Hematopoietic multipotent progenitor cell treated with erythropoietin and hydrocortisone succinate and interleukin-3 and kit ligand, for 15 days (in vitro differentiated cells): Measurements from ENCODE around the gene MPZ.
"Not testable (repeated sequence)": the region's sequence is repeated elsewhere in the genome, so short reads cannot be mapped to it uniquely, and the experiment has no call there.

Source experiments
- DNase-seq: peaks from one replicate; pipeline ENCODE4 v3.0.0-alpha.2; 2015; ENCODE audit warnings: low spot score

The MPZ gene

GRCh38 chr1:161309868-161310267 lies at the start of gene MPZ:
TSS of gene MPZ (minus strand) at chr1:161309968. CDS start at chr1:161309905, 63 bp downstream.
- no peak for DNase-seq

GRCh38 chr1:161359291-161359690 lies 49.5 kb upstream of the MPZ start:
- no peak for DNase-seq

- DNase-seq, result no peak
Measured at GRCh38 chr1:161357073-161357472, 47.3 kb upstream of the MPZ start.

GRCh38 chr1:161351482-161351881 lies 41.7 kb upstream of the MPZ start:
- DNase-seq, result no peak

- no peak for DNase-seq
Measured at GRCh38 chr1:161350671-161351070, 40.9 kb upstream of the MPZ start.

GRCh38 chr1:161342821-161343220 lies 33.1 kb upstream of the MPZ start:
- DNase-seq, result no peak

- DNase-seq, result no peak
Measured at GRCh38 chr1:161342177-161342576, 32.4 kb upstream of the MPZ start.

GRCh38 chr1:161335796-161336195 lies 26.0 kb upstream of the MPZ start:
- DNase-seq, result no peak

GRCh38 chr1:161333166-161333565 lies 23.4 kb upstream of the MPZ start:
- no peak for DNase-seq

- DNase-seq, result no peak
Measured at GRCh38 chr1:161330346-161330745, 20.6 kb upstream of the MPZ start.

GRCh38 chr1:161324020-161324419 lies 14.3 kb upstream of the MPZ start:
- no peak for DNase-seq

GRCh38 chr1:161315841-161316674 lies 6.3 kb upstream of the MPZ start:
- not testable (repeated sequence) for DNase-seq

GRCh38 chr1:161314201-161314981 lies 4.6 kb upstream of the MPZ start, which contains the start of gene SDHC:
TSS of gene SDHC (plus strand) at chr1:161314381. CDS start at chr1:161314406, 25 bp downstream.
- DNase-seq, result peak; percentile 82

GRCh38 chr1:161313554-161314200 lies 3.9 kb upstream of the MPZ start:
- DNase-seq, result no peak

GRCh38 chr1:161311595-161312181 lies 1.9 kb upstream of the MPZ start:
- DNase-seq, result no peak

GRCh38 chr1:161307892-161308638 lies 1.7 kb downstream of the MPZ start:
- no peak for DNase-seq

GRCh38 chr1:161307230-161307768 lies 2.5 kb downstream of the MPZ start:
- DNase-seq, result no peak

GRCh38 chr1:161305867-161306519 lies 3.8 kb downstream of the MPZ start:
- DNase-seq, result peak; percentile 24

- no peak for DNase-seq
Measured at GRCh38 chr1:161304927-161305866, 4.6 kb downstream of the MPZ start.
